Vagina (tissue), 2 donors: ENCODE measurements around the gene RHBDL3. TPM values are rescaled to one million over a fixed set of nuclear protein-coding genes. Genes with fewer than 3 reads are reported as not detected.

Experiments used
- DNase-seq, 2 donors: peaks; one replicate each; pipeline ENCODE4 v3.0.0-alpha.2; 2017; ENCODE audit errors: extremely low spot score in 2 of 2
- H3K27ac ChIP-seq: fragments of 200-600 bp; sonication (generic); one replicate; pipeline ENCODE4 v1.5.1; 2019
- H3K27me3 ChIP-seq: fragments of 200-600 bp; sonication (generic); one replicate; pipeline ENCODE4 v1.5.1; 2019
- H3K36me3 ChIP-seq, 2 donors: fragments of 200-600 bp; sonication (generic); one replicate each; pipeline ENCODE4 v1.5.1; 2017 to 2019
- H3K4me1 ChIP-seq: fragments of 200-600 bp; sonication (generic); one replicate; pipeline ENCODE4 v1.5.1; 2019
- H3K4me3 ChIP-seq, 2 donors: fragments of 200-600 bp; sonication (generic); 1 replicate in 1 of 2; 2 replicates in 1 of 2; pipeline ENCODE4 v1.5.1; 2016 to 2019
- H3K9me3 ChIP-seq: fragments of 200-600 bp; sonication (generic); one replicate; pipeline ENCODE4 v1.5.1; 2019
- POLR2A ChIP-seq, 2 donors: fragments of 450-650 bp; IDR thresholded peaks; one replicate each; pipeline ENCODE4 v1.6.1; 2017; ENCODE audit warnings: antibody characterized with exemption in 2 of 2, mild to moderate bottlenecking in 2 of 2, moderate library complexity in 2 of 2
- POLR2AphosphoS5 ChIP-seq, 2 donors: sonication (generic); formaldehyde crosslinking; IDR thresholded peaks; one replicate each; pipeline ENCODE4 v1.9.0; 2017; ENCODE audit warnings: antibody characterized with exemption in 2 of 2, mild to moderate bottlenecking in 2 of 2, low read depth in 1 of 2; ENCODE audit not compliant: insufficient read depth in 1 of 2
- intact Hi-C: fragments of 100-400 bp; cut with DNase I; formaldehyde crosslinking; loops from one replicate; pipeline ENCODE4 v1.15.1; 2023
- total RNA-seq: library from RNA; depleted of rRNA; stranded (reverse); fragments of >200 nt; gene quantifications from one replicate; pipeline ENCODE4 v1.2.3, GENCODE V29; 2016
- TF ChIP-seq, protein P1 (sequence below), 3 experiments: fragments of 450-650 bp in 2 of 3; fragments of 200-600 bp in 1 of 3; sonication (generic) in 1 of 3; IDR thresholded peaks; one replicate each; pipeline ENCODE4 v1.5.1; 2017 to 2019; ENCODE audit warnings: antibody characterized with exemption in 3 of 3, mild to moderate bottlenecking in 2 of 3, moderate library complexity in 2 of 3

RHBDL3 gene
- total RNA-seq, 1 donor from 2014 or later = 1.7 TPM

DNA sequence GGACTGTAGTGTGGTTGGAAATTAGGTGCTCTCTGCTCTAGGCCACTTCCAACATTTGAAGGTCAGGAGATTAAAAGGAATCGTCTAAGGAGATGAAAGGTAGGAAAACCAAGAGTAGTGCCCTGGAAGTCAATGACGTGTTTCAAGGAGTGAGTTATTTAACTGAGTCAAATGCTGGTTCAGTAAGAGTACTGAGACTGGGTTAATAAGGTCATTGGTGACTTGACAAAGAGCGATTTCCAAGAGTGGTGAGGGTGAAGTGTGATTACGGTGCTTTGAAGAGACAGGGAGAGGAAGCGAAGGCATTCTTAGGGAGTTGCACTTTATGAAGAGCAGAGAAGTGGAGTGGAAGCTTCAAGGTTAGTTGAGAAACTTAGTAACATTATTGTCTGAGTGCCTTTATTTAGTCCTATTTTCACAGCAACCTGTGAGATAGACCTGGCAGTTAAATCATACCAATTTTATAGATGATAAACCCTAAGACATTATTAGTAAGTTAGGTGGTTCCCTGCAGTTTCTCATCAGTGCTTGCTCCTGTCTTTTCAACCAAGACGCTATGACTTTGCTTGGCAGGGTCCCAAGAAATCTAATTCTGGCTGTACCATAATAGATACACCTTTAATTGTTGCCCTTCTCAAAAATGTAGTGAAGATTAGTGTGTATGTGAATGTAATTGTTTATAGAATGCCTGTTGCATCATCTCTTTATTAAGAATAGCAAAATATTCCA, 90.2 kb downstream of the RHBDL3 start:
- Histone ChIP-seq H3K36me3 (peaks cover 0 to 31% of the 10 kb centered on the region in 2 donors), H3K27ac (no peak overlapping the region), H3K4me3 (no peak overlapping the region), H3K27me3 (no peaks in the 10 kb centered on the region), H3K9me3 (no peaks in the 10 kb centered on the region), H3K4me1 (peaks cover 62% of the 10 kb centered on the region)
- TF ChIP-seq, protein P1, sequence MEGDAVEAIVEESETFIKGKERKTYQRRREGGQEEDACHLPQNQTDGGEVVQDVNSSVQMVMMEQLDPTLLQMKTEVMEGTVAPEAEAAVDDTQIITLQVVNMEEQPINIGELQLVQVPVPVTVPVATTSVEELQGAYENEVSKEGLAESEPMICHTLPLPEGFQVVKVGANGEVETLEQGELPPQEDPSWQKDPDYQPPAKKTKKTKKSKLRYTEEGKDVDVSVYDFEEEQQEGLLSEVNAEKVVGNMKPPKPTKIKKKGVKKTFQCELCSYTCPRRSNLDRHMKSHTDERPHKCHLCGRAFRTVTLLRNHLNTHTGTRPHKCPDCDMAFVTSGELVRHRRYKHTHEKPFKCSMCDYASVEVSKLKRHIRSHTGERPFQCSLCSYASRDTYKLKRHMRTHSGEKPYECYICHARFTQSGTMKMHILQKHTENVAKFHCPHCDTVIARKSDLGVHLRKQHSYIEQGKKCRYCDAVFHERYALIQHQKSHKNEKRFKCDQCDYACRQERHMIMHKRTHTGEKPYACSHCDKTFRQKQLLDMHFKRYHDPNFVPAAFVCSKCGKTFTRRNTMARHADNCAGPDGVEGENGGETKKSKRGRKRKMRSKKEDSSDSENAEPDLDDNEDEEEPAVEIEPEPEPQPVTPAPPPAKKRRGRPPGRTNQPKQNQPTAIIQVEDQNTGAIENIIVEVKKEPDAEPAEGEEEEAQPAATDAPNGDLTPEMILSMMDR (IDR thresholded peaks at IDR 0.05) = no peak
- TF ChIP-seq POLR2A (IDR thresholded peaks at IDR 0.05) (no peak), POLR2AphosphoS5 (IDR thresholded peaks at IDR 0.05; ENCODE audit: insufficient read depth in 1 of 2, low read depth in 1 of 2) (no peak)
- no peak for DNase-seq
- intact Hi-C loops = no loop called here

DNA sequence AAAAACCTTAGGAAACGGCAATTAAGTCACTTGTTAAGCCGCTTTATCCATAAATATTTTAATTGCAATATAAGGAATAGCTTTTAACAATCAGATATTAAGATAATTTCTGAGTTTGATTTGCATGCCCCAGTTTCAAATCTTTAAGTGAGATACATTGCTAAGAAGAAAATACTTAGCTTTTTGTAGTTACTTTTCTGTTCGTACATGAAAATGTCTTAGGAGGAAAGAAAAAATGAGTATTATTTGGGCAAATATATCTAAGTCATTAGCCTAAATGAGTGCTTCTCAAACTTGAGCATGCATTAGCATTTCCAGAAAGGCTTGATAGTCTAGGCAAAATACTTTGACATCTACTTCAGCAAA, 90.7 kb downstream of the RHBDL3 start:
- no peaks in the 10 kb centered on the region for H3K9me3 ChIP-seq
- H3K4me1 ChIP-seq = peaks cover 58% of the 10 kb centered on the region
- DNase-seq = no peak
- no peak overlapping the region for H3K4me3 ChIP-seq
- peaks cover 0 to 37% of the 10 kb centered on the region in 2 donors for H3K36me3 ChIP-seq
- H3K27ac ChIP-seq = no peak overlapping the region
- H3K27me3 ChIP-seq = no peaks in the 10 kb centered on the region
- intact Hi-C loops = no loop called here
- TF ChIP-seq, protein P1 (IDR thresholded peaks at IDR 0.05) = no peak
- TF ChIP-seq POLR2A (IDR thresholded peaks at IDR 0.05) (no peak), POLR2AphosphoS5 (IDR thresholded peaks at IDR 0.05; ENCODE audit: insufficient read depth in 1 of 2, low read depth in 1 of 2) (no peak)

DNA sequence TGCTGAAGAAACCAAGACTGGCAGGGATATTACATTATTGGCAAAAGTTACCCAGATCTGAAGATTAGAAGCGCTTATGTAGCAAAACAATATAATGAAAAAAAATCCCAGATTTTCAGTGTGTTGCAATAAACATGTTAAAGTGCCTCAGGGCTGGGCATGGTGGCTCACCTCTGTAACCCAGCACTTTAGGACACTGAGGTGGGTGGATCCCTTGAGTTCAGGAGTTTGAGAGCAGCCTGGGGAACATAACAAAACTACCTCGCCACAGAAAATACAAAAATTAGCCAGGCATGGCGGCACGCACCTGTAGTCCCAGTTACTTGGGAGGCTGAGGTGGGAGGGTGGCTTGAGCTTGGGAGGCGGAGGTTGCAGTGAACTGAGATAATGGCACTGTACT, 91.1 kb downstream of the RHBDL3 start:
- no peak overlapping the region for H3K4me3 ChIP-seq
- intact Hi-C loops = no loop called here
- H3K27me3 ChIP-seq = no peaks in the 10 kb centered on the region
- peaks cover 0 to 41% of the 10 kb centered on the region in 2 donors for H3K36me3 ChIP-seq
- peaks cover 54% of the 10 kb centered on the region for H3K4me1 ChIP-seq
- no peak for DNase-seq
- no peaks in the 10 kb centered on the region for H3K9me3 ChIP-seq
- no peak overlapping the region for H3K27ac ChIP-seq
- TF ChIP-seq POLR2AphosphoS5 (IDR thresholded peaks at IDR 0.05; ENCODE audit: insufficient read depth in 1 of 2, low read depth in 1 of 2) (no peak), POLR2A (IDR thresholded peaks at IDR 0.05) (no peak)
- TF ChIP-seq, protein P1 (IDR thresholded peaks at IDR 0.05) = no peak

GRCh38 chr17:32357615-32358014, 92.0 kb downstream of the RHBDL3 start:
- DNase-seq = no peak
- Histone ChIP-seq H3K4me3 (no peak overlapping the region), H3K4me1 (peaks cover 45% of the 10 kb centered on the region), H3K27me3 (no peaks in the 10 kb centered on the region), H3K9me3 (no peaks in the 10 kb centered on the region), H3K27ac (no peak overlapping the region), H3K36me3 (peaks cover 0 to 49% of the 10 kb centered on the region in 2 donors)
- TF ChIP-seq POLR2AphosphoS5 (IDR thresholded peaks at IDR 0.05; ENCODE audit: insufficient read depth in 1 of 2, low read depth in 1 of 2) = no peak
- TF ChIP-seq, protein P1 (IDR thresholded peaks at IDR 0.05) = no peak
- no peak for TF ChIP-seq POLR2A (IDR thresholded peaks at IDR 0.05)
- intact Hi-C loops = no loop called here

DNA sequence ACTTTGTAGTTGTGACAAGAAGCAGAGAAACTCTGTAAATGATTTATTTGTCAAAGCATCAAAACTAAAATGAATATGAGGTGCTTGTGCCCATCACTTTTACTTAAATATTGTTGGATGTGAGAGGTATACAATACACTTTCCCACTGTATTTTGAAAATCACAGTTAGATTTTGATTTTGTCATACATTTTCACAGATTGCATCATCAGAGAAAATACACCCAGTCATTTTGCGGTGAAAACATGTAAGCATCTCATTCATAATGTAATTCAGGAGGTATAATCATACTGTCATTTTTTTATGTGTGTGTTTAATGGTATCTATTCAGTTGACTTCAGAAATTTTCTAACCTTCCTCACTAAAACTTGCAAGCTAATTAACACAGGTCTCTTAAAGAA, 95.6 kb downstream of the RHBDL3 start:
- no peak for DNase-seq
- intact Hi-C loops = no loop called here
- H3K36me3 ChIP-seq = peaks cover 0 to 85% of the 10 kb centered on the region in 2 donors

More for the DNA sequence above, 95.6 kb downstream of the RHBDL3 start:
- TF ChIP-seq POLR2AphosphoS5 (IDR thresholded peaks at IDR 0.05; ENCODE audit: insufficient read depth in 1 of 2, low read depth in 1 of 2) = no peak
- TF ChIP-seq, protein P1 (IDR thresholded peaks at IDR 0.05) = no peak
- Histone ChIP-seq H3K27me3 (no peaks in the 10 kb centered on the region), H3K4me1 (peaks cover 9% of the 10 kb centered on the region), H3K4me3 (no peak overlapping the region), H3K27ac (no peak overlapping the region), H3K9me3 (no peaks in the 10 kb centered on the region)
